COLO668 (cell line): ENCODE measurements around the gene RABL6.
"Not testable (repeated sequence)": the region's sequence is repeated elsewhere in the genome, so short reads cannot be mapped to it uniquely, and the experiment has no call there.

ENCODE experiments used
- DNase-seq: peaks from one replicate; lab custom pipeline; 2025; ENCODE audit not compliant: unreplicated experiment; lab: John Stamatoyannopoulos, UW

The RABL6 gene

GRCh38 chr9:136875155-136875554 is 67.4 kb downstream of the RABL6 start:
- no peak for DNase-seq

- no peak for DNase-seq
Measured at GRCh38 chr9:136876476-136876875, 68.7 kb downstream of the RABL6 start.

GRCh38 chr9:136880651-136881050 is 72.9 kb downstream of the RABL6 start:
- peak; percentile 25 for DNase-seq

- no peak for DNase-seq
Measured at GRCh38 chr9:136881691-136882108, 74.0 kb downstream of the RABL6 start.

- peak; percentile 80 for DNase-seq
Measured at GRCh38 chr9:136882109-136882946, 74.6 kb downstream of the RABL6 start.

GRCh38 chr9:136882947-136883283 is 75.2 kb downstream of the RABL6 start:
- not testable (repeated sequence) for DNase-seq

- not testable (repeated sequence) for DNase-seq
Measured at GRCh38 chr9:136883670-136884069, 75.9 kb downstream of the RABL6 start.

GRCh38 chr9:136885950-136886578 is 78.3 kb downstream of the RABL6 start, which contains the start of gene TRAF2:
Gene TRAF2, plus strand, starts transcription at chr9:136886516. Its CDS starts 12,225 bp downstream, at chr9:136898741.
- DNase-seq: peak; percentile 98

GRCh38 chr9:136886610-136887597 is 79.2 kb downstream of the RABL6 start:
- peak; percentile 83 for DNase-seq

GRCh38 chr9:136888454-136888853 is 80.7 kb downstream of the RABL6 start:
- no peak for DNase-seq

- DNase-seq: no peak
Measured at GRCh38 chr9:136889858-136890257, 82.1 kb downstream of the RABL6 start.

- no peak for DNase-seq
Measured at GRCh38 chr9:136890661-136891060, 82.9 kb downstream of the RABL6 start.
